ENCODE data around the gene PTPRA.

The PTPRA gene

DNA sequence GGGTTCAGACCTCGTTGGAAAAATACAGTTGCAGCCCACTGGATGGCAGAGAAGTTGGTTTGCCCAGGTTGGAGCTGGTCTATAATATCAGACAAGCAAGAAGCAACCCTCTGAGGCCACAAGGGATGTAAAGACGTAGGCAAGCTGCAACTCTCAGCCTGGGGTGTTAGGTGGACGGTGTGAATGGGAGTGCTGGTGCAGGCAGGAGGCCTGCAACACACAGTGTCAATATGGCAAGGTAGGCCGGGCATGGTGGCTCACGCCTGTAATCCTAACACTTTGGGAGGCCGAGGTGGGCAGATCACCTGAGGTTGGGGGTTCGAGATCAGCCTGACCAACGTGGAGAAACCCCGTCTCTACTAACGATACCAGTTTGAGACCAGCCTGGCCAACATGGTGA, 22.2 kb upstream of the PTPRA start:
- no peak overlapping the region for H3K27ac ChIP-seq (ENCODE audit: low read depth in 2 of 2, low read length in 2 of 2)
- no peaks in the 10 kb centered on the region for H3K9me3 ChIP-seq (ENCODE audit: control insufficient read depth in 2 of 2, low read length in 2 of 2)
- H3K9ac ChIP-seq (ENCODE audit: low read depth in 1 of 2, low read length in 2 of 2) = no peak overlapping the region
- peaks cover 0 to 3% of the 10 kb centered on the region in 2 donors for H3K36me3 ChIP-seq (ENCODE audit: control insufficient read depth in 2 of 2, insufficient read depth in 2 of 2, low read length in 2 of 2)
- H3K27me3 ChIP-seq (ENCODE audit: control insufficient read depth in 2 of 2, insufficient read depth in 2 of 2, low read length in 2 of 2) = no peaks in the 10 kb centered on the region
- H3K4me3 ChIP-seq (ENCODE audit: low read length in 2 of 2) = no peak overlapping the region
- peaks cover 0 to 4% of the 10 kb centered on the region in 2 donors for H3K4me1 ChIP-seq (ENCODE audit: control insufficient read depth in 2 of 2, insufficient read depth in 2 of 2, low read length in 2 of 2)

DNA sequence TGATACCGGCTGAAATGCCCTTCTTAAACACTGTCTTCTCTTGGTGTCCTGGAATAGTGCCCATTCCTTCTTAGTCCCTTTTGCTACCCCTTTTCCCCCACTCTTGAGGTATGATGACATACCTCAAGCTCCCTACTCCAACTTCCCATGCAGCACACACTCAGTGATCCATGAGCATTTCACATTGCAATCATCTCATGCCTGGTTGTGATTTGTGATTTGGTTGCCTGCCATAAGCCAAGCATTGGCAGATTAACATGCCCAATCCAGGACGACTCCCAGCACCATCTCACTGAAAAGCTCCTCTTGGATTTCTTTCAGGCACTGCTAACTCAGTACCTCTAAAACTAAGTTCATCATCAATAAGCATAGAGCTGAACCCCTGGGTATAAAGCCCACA, 14.7 kb upstream of the PTPRA start:
- Histone ChIP-seq H3K36me3 (ENCODE audit: control insufficient read depth in 2 of 2, insufficient read depth in 2 of 2, low read length in 2 of 2) (peaks cover 18 to 23% of the 10 kb centered on the region in 2 donors), H3K4me3 (ENCODE audit: low read length in 2 of 2) (no peak overlapping the region), H3K9ac (ENCODE audit: low read depth in 1 of 2, low read length in 2 of 2) (no peak overlapping the region), H3K4me1 (ENCODE audit: control insufficient read depth in 2 of 2, insufficient read depth in 2 of 2, low read length in 2 of 2) (no peaks in the 10 kb centered on the region), H3K27ac (ENCODE audit: low read depth in 2 of 2, low read length in 2 of 2) (no peak overlapping the region), H3K9me3 (ENCODE audit: control insufficient read depth in 2 of 2, low read length in 2 of 2) (no peaks in the 10 kb centered on the region), H3K27me3 (ENCODE audit: control insufficient read depth in 2 of 2, insufficient read depth in 2 of 2, low read length in 2 of 2) (no peaks in the 10 kb centered on the region)

DNA sequence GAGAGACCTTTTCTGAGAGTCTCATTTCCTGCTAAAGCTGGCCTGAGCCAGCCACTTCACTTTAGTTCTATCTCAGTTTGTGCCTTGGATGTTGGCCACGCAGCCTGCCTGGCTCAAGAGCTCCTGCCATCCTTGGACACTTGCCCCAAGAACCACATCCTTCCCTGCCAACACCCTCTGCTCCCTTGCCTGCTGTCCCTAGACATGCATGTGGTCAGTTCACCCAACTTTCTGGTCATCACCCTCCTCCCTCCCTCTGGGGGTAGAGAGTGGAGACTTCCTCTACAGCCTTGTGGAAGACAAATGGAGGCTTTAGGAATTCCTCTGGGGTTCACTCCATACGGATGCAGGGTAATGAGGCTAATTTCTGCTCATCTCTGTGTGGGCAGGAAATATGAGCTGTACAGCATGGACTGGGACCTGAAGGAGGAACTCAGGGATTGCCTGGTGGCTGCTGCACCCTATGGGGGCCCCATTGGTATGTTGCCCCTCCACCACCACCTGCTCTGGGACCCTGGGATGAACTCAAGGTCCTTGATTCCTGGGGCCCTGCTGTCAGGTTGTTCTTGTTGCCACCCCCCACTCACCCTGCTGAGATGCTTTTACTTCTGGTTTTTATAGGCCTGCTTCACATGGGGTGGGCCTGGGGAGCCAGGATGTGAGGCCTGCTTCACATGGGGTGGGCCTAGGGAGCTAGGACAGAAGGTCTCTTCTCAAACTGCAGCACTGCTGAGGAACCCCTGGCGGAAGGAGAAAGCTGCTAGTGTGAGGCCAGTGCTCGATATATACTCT, 13.8 kb upstream of the PTPRA start:
- Histone ChIP-seq H3K4me1 (ENCODE audit: control insufficient read depth in 2 of 2, insufficient read depth in 2 of 2, low read length in 2 of 2) (no peaks in the 10 kb centered on the region), H3K9me3 (ENCODE audit: control insufficient read depth in 2 of 2, low read length in 2 of 2) (no peaks in the 10 kb centered on the region)

DNA sequence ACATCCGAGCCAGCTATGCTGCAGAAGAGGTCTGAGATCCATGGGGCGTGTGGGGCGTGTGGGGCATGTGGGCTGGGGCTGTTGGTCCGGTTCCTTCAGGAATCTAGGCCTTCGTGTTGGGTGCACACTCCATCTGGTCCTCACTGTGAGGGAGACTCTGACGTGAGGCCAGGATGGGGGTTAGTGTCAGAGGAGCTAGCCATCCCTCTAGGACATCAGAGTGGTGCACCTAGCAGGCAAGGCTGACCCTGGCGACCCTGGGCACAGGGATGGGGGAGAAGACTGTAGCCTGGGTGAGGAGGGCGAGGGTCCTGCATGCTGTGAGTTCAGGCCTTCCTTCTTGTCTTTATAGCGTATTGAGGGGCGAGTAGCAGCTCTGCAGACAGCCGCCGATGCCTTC, 8.7 kb upstream of the PTPRA start:
- no peak overlapping the region for H3K27ac ChIP-seq (ENCODE audit: low read depth in 2 of 2, low read length in 2 of 2)
- H3K36me3 ChIP-seq (ENCODE audit: control insufficient read depth in 2 of 2, insufficient read depth in 2 of 2, low read length in 2 of 2) = peaks cover 34 to 51% of the 10 kb centered on the region in 2 donors
- no peak overlapping the region for H3K9ac ChIP-seq (ENCODE audit: low read depth in 1 of 2, low read length in 2 of 2)
- no peaks in the 10 kb centered on the region for H3K4me1 ChIP-seq (ENCODE audit: control insufficient read depth in 2 of 2, insufficient read depth in 2 of 2, low read length in 2 of 2)
- H3K9me3 ChIP-seq (ENCODE audit: control insufficient read depth in 2 of 2, low read length in 2 of 2) = no peaks in the 10 kb centered on the region
- H3K27me3 ChIP-seq (ENCODE audit: control insufficient read depth in 2 of 2, insufficient read depth in 2 of 2, low read length in 2 of 2) = no peaks in the 10 kb centered on the region
- no peak overlapping the region for H3K4me3 ChIP-seq (ENCODE audit: low read length in 2 of 2)

More for the DNA sequence above, 13.8 kb upstream of the PTPRA start:
- H3K36me3 ChIP-seq (ENCODE audit: control insufficient read depth in 2 of 2, insufficient read depth in 2 of 2, low read length in 2 of 2) = peaks cover 24 to 31% of the 10 kb centered on the region in 2 donors
- H3K27me3 ChIP-seq (ENCODE audit: control insufficient read depth in 2 of 2, insufficient read depth in 2 of 2, low read length in 2 of 2) = no peaks in the 10 kb centered on the region
- H3K9ac ChIP-seq (ENCODE audit: low read depth in 1 of 2, low read length in 2 of 2) = no peak overlapping the region
- H3K4me3 ChIP-seq (ENCODE audit: low read length in 2 of 2) = no peak overlapping the region
- H3K27ac ChIP-seq (ENCODE audit: low read depth in 2 of 2, low read length in 2 of 2) = no peak overlapping the region

DNA sequence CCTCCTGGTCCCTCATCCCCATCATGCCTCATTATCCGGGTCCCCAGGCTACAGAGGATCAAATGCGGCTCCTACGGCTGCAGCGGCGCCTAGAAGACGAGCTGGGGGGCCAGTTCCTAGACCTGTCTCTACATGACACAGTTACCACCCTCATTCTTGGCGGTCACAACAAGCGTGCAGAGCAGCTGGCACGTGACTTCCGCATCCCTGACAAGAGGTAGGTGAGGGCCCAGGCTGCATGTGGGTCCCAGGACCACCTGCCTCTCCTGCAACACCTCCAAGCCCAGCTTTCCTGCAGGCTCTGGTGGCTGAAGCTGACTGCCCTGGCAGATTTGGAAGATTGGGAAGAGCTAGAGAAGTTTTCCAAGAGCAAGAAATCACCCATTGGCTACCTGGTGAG, 8.2 kb upstream of the PTPRA start:
- H3K27me3 ChIP-seq (ENCODE audit: control insufficient read depth in 2 of 2, insufficient read depth in 2 of 2, low read length in 2 of 2) = no peaks in the 10 kb centered on the region
- H3K9ac ChIP-seq (ENCODE audit: low read depth in 1 of 2, low read length in 2 of 2) = no peak overlapping the region
- H3K9me3 ChIP-seq (ENCODE audit: control insufficient read depth in 2 of 2, low read length in 2 of 2) = no peaks in the 10 kb centered on the region
- H3K4me3 ChIP-seq (ENCODE audit: low read length in 2 of 2) = no peak overlapping the region
- H3K4me1 ChIP-seq (ENCODE audit: control insufficient read depth in 2 of 2, insufficient read depth in 2 of 2, low read length in 2 of 2) = no peaks in the 10 kb centered on the region
- H3K27ac ChIP-seq (ENCODE audit: low read depth in 2 of 2, low read length in 2 of 2) = no peak overlapping the region
- peaks cover 34 to 51% of the 10 kb centered on the region in 2 donors for H3K36me3 ChIP-seq (ENCODE audit: control insufficient read depth in 2 of 2, insufficient read depth in 2 of 2, low read length in 2 of 2)

DNA sequence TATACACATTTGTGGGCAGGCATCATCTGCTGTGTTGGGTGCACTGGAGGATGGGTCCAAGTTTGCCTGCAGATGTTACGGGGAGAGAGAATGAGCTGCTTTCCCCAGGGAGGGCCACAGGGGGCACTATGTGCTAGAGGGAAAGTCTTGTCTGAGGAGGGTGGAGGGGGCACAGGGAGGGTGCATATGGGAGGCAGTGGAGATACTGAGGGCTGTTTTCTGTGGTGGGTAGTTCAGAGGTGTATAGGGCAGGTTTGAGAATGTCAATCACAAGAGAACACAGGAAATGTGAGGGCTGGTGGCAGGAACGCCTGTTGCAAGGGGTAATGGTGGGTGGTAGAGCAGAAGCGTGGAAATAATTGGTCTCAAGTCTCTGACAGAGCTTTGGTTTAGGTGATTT, 7.7 kb upstream of the PTPRA start:
- peaks cover 31 to 48% of the 10 kb centered on the region in 2 donors for H3K36me3 ChIP-seq (ENCODE audit: control insufficient read depth in 2 of 2, insufficient read depth in 2 of 2, low read length in 2 of 2)
- no peak overlapping the region for H3K9ac ChIP-seq (ENCODE audit: low read depth in 1 of 2, low read length in 2 of 2)
- no peak overlapping the region for H3K27ac ChIP-seq (ENCODE audit: low read depth in 2 of 2, low read length in 2 of 2)
- no peaks in the 10 kb centered on the region for H3K9me3 ChIP-seq (ENCODE audit: control insufficient read depth in 2 of 2, low read length in 2 of 2)
- H3K4me3 ChIP-seq (ENCODE audit: low read length in 2 of 2) = no peak overlapping the region
- no peaks in the 10 kb centered on the region for H3K4me1 ChIP-seq (ENCODE audit: control insufficient read depth in 2 of 2, insufficient read depth in 2 of 2, low read length in 2 of 2)
- peaks cover 0 to under 1% of the 10 kb centered on the region in 2 donors for H3K27me3 ChIP-seq (ENCODE audit: control insufficient read depth in 2 of 2, insufficient read depth in 2 of 2, low read length in 2 of 2)

DNA sequence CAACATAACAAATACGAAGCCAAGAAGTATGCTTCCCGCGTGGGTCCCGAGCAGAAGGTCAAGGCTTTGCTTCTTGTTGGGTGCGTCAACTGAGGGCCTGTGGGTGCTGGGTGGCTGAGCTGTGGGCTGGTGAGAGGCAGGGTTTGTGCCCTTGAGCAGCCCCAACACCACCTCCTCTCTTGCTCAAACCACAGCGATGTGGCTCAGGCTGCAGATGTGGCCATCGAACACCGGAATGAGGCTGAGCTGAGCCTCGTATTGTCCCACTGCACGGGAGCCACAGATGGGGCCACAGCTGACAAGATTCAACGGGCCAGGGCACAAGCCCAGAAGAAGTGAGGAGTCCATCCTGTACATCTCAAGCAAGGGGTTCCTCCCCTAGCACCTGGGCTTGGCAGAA, 7.0 kb upstream of the PTPRA start:
- H3K4me1 ChIP-seq (ENCODE audit: control insufficient read depth in 2 of 2, insufficient read depth in 2 of 2, low read length in 2 of 2) = no peaks in the 10 kb centered on the region
- no peak overlapping the region for H3K9ac ChIP-seq (ENCODE audit: low read depth in 1 of 2, low read length in 2 of 2)
- H3K36me3 ChIP-seq (ENCODE audit: control insufficient read depth in 2 of 2, insufficient read depth in 2 of 2, low read length in 2 of 2) = peaks cover 25 to 42% of the 10 kb centered on the region in 2 donors
- H3K9me3 ChIP-seq (ENCODE audit: control insufficient read depth in 2 of 2, low read length in 2 of 2) = no peaks in the 10 kb centered on the region
- H3K4me3 ChIP-seq (ENCODE audit: low read length in 2 of 2) = no peak overlapping the region
- peaks cover 0 to 6% of the 10 kb centered on the region in 2 donors for H3K27me3 ChIP-seq (ENCODE audit: control insufficient read depth in 2 of 2, insufficient read depth in 2 of 2, low read length in 2 of 2)
- no peak overlapping the region for H3K27ac ChIP-seq (ENCODE audit: low read depth in 2 of 2, low read length in 2 of 2)

DNA sequence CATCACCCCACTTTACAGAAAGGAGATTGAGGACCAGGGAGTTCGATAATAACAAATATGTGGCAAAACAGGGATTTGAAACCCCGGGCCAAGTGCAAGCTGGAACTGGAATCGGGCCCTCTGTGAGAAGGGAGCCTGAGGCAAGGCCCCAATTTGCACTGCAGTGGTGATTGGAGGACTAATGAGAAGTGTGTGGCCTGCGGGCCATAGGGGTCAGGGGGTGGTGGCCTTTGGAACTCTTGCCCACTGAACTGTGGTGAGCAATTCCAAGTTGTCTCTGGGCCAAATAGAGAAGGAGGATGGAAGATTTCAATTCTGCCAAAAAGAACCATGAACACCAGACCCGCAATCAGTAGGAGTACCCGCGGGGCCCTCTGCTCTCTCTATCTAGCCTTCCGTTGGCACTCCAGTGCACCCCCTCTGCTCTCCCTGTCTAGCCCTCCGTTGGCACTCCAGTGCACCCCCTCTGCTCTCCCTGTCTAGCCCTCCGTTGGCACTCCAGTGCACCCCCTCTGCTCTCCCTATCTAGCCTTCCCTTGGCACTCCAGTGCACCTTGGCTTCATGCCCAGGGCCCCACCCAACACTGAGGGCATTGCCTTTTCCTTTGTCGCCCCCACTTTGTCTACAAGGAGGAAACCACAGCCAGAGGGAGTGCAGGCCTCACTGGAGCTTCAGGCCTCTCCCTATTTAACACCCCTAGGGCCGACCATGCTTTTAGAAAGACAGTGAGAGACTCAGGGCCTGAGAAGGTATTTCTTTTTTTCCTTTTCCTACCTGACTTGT, 6.0 kb upstream of the PTPRA start:
- peaks cover 1 to 6% of the 10 kb centered on the region in 2 donors for H3K4me1 ChIP-seq (ENCODE audit: control insufficient read depth in 2 of 2, insufficient read depth in 2 of 2, low read length in 2 of 2)
- H3K4me3 ChIP-seq (ENCODE audit: low read length in 2 of 2) = no peak overlapping the region
- H3K27me3 ChIP-seq (ENCODE audit: control insufficient read depth in 2 of 2, insufficient read depth in 2 of 2, low read length in 2 of 2) = peaks cover 9 to 12% of the 10 kb centered on the region in 2 donors
- H3K9ac ChIP-seq (ENCODE audit: low read depth in 1 of 2, low read length in 2 of 2) = no peak overlapping the region
- H3K27ac ChIP-seq (ENCODE audit: low read depth in 2 of 2, low read length in 2 of 2) = no peak overlapping the region
- peaks cover 16 to 34% of the 10 kb centered on the region in 2 donors for H3K36me3 ChIP-seq (ENCODE audit: control insufficient read depth in 2 of 2, insufficient read depth in 2 of 2, low read length in 2 of 2)
- no peaks in the 10 kb centered on the region for H3K9me3 ChIP-seq (ENCODE audit: control insufficient read depth in 2 of 2, low read length in 2 of 2)

DNA sequence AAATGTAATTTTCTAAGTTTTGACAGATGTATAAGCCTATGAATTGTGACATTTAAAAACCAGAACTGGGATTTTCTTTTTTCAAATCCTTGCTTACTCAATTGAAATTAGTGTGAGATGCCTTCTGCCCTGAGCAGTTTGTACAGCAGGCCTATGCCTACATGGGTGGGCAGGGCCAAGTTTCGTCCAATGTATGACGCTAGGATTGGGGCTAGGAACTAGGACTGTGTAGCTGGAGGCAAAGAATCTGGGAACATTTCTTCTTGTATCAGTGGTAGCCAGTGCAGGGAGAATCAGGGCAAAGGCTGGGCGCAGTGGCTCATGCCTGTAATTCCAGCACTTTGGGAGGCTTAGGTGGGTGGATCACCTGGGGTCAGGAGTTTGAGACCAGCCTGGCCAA, 3.9 kb upstream of the PTPRA start:
- no peak overlapping the region for H3K27ac ChIP-seq (ENCODE audit: low read depth in 2 of 2, low read length in 2 of 2)

DNA sequence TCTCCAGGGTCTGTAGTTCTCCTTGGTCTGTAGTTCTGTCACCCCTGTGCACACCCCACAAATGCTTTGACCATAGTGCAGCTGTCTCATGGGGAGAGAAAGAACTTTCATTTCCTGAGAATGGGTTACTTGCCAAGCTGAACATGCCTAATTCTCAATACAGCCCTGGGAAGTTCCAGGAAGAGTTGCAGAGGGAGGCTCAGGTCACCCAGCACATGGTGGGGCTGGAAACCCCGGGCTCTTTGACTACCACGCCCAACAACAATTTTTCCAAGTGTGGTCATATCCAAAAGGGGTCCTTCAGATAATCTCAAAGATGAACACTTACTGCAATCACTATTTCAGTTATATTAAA, 2.2 kb upstream of the PTPRA start:
- Histone ChIP-seq H3K4me1 (ENCODE audit: control insufficient read depth in 2 of 2, insufficient read depth in 2 of 2, low read length in 2 of 2) (peaks cover 17 to 26% of the 10 kb centered on the region in 2 donors), H3K4me3 (ENCODE audit: low read length in 2 of 2) (no peak overlapping the region), H3K36me3 (ENCODE audit: control insufficient read depth in 2 of 2, insufficient read depth in 2 of 2, low read length in 2 of 2) (peaks cover 6 to 7% of the 10 kb centered on the region in 2 donors), H3K9ac (ENCODE audit: low read depth in 1 of 2, low read length in 2 of 2) (no peak overlapping the region), H3K9me3 (ENCODE audit: control insufficient read depth in 2 of 2, low read length in 2 of 2) (no peaks in the 10 kb centered on the region), H3K27ac (ENCODE audit: low read depth in 2 of 2, low read length in 2 of 2) (no peak overlapping the region), H3K27me3 (ENCODE audit: control insufficient read depth in 2 of 2, insufficient read depth in 2 of 2, low read length in 2 of 2) (peaks cover 11 to 15% of the 10 kb centered on the region in 2 donors)

More for the DNA sequence above, 3.9 kb upstream of the PTPRA start:
- Histone ChIP-seq H3K9ac (ENCODE audit: low read depth in 1 of 2, low read length in 2 of 2) (no peak overlapping the region), H3K36me3 (ENCODE audit: control insufficient read depth in 2 of 2, insufficient read depth in 2 of 2, low read length in 2 of 2) (peaks cover 12 to 21% of the 10 kb centered on the region in 2 donors), H3K27me3 (ENCODE audit: control insufficient read depth in 2 of 2, insufficient read depth in 2 of 2, low read length in 2 of 2) (peaks cover 11 to 15% of the 10 kb centered on the region in 2 donors), H3K4me1 (ENCODE audit: control insufficient read depth in 2 of 2, insufficient read depth in 2 of 2, low read length in 2 of 2) (peaks cover 7 to 18% of the 10 kb centered on the region in 2 donors), H3K4me3 (ENCODE audit: low read length in 2 of 2) (no peak overlapping the region), H3K9me3 (ENCODE audit: control insufficient read depth in 2 of 2, low read length in 2 of 2) (no peaks in the 10 kb centered on the region)
